K562 (cell line): ENCODE data around the gene QSOX2. TPM values are rescaled to one million over a fixed set of nuclear protein-coding genes. Genes with fewer than 3 reads are reported as not detected.

ENCODE experiments used
- ATAC-seq: fragments of 200-7000 bp; cut with Tn5 transposase; 3 replicates; pipeline ENCODE4 v1.9.1; 2020; ENCODE audit warnings: moderate library complexity
- BruUV-seq: library from RNA; stranded (reverse); fragments of 400-500 nt; replicated peaks from 2 replicates; lab custom pipeline; 2021; lab: Mats Ljungman, UMichigan
- CTCF ChIA-PET: fragments of 300-600 bp; formaldehyde crosslinking; extraction: SDS; loops from one replicate; lab custom pipeline; 2021; ENCODE audit warnings: low intra/inter-chr PET ratio; lab: Yijun Ruan, JAX
- POLR2A ChIA-PET: fragments of 300-600, 350-650 bp; sonication (Branson Sonifier 250); formaldehyde crosslinking; extraction: SDS; loops from one replicate; lab custom pipeline; 2021; ENCODE audit warnings: antibody characterized with exemption, inconsistent platforms; lab: Yijun Ruan, JAX
- DNase-seq, 4 experiments: peaks; one replicate each; pipeline versions ENCODE4 v3.0.0 to v3.0.0-alpha.2; 2011 to 2018; ENCODE audit warnings: low spot score in 3 of 4, mixed read lengths in 3 of 4; ENCODE audit errors: extremely low read depth in 1 of 4
- FAIRE-seq: peaks from 2 replicates; lab custom pipeline; 2011; peaks lifted over from hg19 to GRCh38; lab: Jason Lieb, UNC
- H2AFZ ChIP-seq: 2 replicates; pipeline ENCODE4 v1.6.0; 2011; ENCODE audit warnings: low read depth, low read length, control low read depth, inconsistent platforms
- H3K27ac ChIP-seq: fragments of 200-600 bp; 3 replicates; pipeline ENCODE4 v1.8.0; 2011; ENCODE audit warnings: low read depth, mild to moderate bottlenecking, control low read depth, inconsistent platforms, low read length, moderate library complexity, mixed read lengths; ENCODE audit errors: extremely low read depth
- H3K27me3 ChIP-seq, 2 experiments: fragments of 300-600 bp in 1 of 2; 2 replicates in 1 of 2; 3 replicates in 1 of 2; pipeline versions ENCODE4 v1.6.0 to v1.8.0; 2011; ENCODE audit warnings: inconsistent platforms in 2 of 2, low read length in 2 of 2, mild to moderate bottlenecking in 1 of 2, mixed read lengths in 1 of 2, moderate library complexity in 1 of 2; ENCODE audit not compliant: control insufficient read depth in 2 of 2, insufficient read depth in 2 of 2
- H3K36me3 ChIP-seq: fragments of 300-600 bp; 3 replicates; pipeline ENCODE4 v1.8.0; 2011; ENCODE audit warnings: mild to moderate bottlenecking, low read length, inconsistent platforms; ENCODE audit not compliant: control insufficient read depth, insufficient read depth
- H3K4me1 ChIP-seq, 2 experiments: fragments of 200-600 bp in 1 of 2; replicated peaks in 1 of 2; 2 replicates in 1 of 2; 3 replicates in 1 of 2; pipeline versions ENCODE4 v1.5.1 to v1.8.0; 2011; ENCODE audit warnings: inconsistent platforms in 2 of 2, low read length in 2 of 2, mild to moderate bottlenecking in 1 of 2, mixed read lengths in 1 of 2, moderate library complexity in 1 of 2; ENCODE audit not compliant: control insufficient read depth in 2 of 2, insufficient read depth in 2 of 2
- H3K4me2 ChIP-seq: 2 replicates; pipeline ENCODE4 v1.6.1; 2011; ENCODE audit warnings: low read length, control low read depth, inconsistent platforms, mixed read lengths; ENCODE audit not compliant: insufficient read depth
- H3K4me3 ChIP-seq: fragments of 200-600 bp; sonication (generic), shearing (Covaris generic); 2 replicates; pipeline ENCODE4 v1.5.1; 2016; ENCODE audit warnings: control low read depth, inconsistent platforms
- H3K79me2 ChIP-seq: fragments of 200-600 bp; 3 replicates; pipeline ENCODE4 v1.8.0; 2011; ENCODE audit warnings: low read length, inconsistent platforms; ENCODE audit not compliant: control insufficient read depth, insufficient read depth
- H3K9ac ChIP-seq, 2 experiments: 2 replicates each; pipeline versions ENCODE4 v1.6.0 to v1.6.1; 2011; ENCODE audit warnings: low read depth in 2 of 2, low read length in 2 of 2, control low read depth in 1 of 2, inconsistent platforms in 1 of 2, mild to moderate bottlenecking in 1 of 2, mixed read lengths in 1 of 2; ENCODE audit not compliant: insufficient read depth in 1 of 2
- H3K9me1 ChIP-seq: one replicate; pipeline ENCODE4 v1.6.0; 2011; ENCODE audit warnings: inconsistent platforms, mild to moderate bottlenecking, low read length, moderate library complexity; ENCODE audit not compliant: control insufficient read depth, insufficient read depth
- H3K9me3 ChIP-seq: replicated peaks from 2 replicates; pipeline ENCODE4 v1.5.1; 2011; ENCODE audit warnings: low read depth, low read length, inconsistent platforms; ENCODE audit not compliant: control insufficient read depth, insufficient read depth
- H4K20me1 ChIP-seq: replicated peaks from 2 replicates; pipeline ENCODE4 v1.6.1; 2011; ENCODE audit warnings: low read length, inconsistent platforms, mixed read lengths; ENCODE audit not compliant: control insufficient read depth, insufficient read depth
- BHLHE40 ChIP-seq: IDR thresholded peaks from 2 replicates; pipeline ENCODE4 v1.6.1; 2011; ENCODE audit warnings: low read length, improper control_type of control experiment
- CCAR2 ChIP-seq: fragments of 200-400 bp; formaldehyde crosslinking; IDR thresholded peaks from 2 replicates; pipeline ENCODE4 v1.6.1; 2017; ENCODE audit warnings: mild to moderate bottlenecking, low read depth, low read length
- CHAMP1 ChIP-seq: fragments of 450-650 bp; IDR thresholded peaks from 2 replicates; pipeline ENCODE4 v1.6.1; 2016; ENCODE audit warnings: mild to moderate bottlenecking
- ZNF778 ChIP-seq: fragments of 450-650 bp; formaldehyde crosslinking; IDR thresholded peaks from 2 replicates; pipeline ENCODE4 v1.4.0; 2020; ENCODE audit warnings: mild to moderate bottlenecking, moderate library complexity
- WGBS: fragments of 100-300 bp; shearing (Covaris generic); methylation state at CpG from one replicate; pipeline ENCODE4 v1.1.6; 2016; ENCODE audit warnings: low coverage, mixed read lengths; ENCODE audit not compliant: insufficient coverage; ENCODE audit errors: missing lambda C conversion rate; 5-methylcytosine and 5-hydroxymethylcytosine counted together
- in situ Hi-C: fragments of 300-500 bp; cut with MboI; formaldehyde crosslinking; loops from 4 replicates; pipeline ENCODE4 v1.15.0; 2018; ENCODE audit warnings: inconsistent platforms, mixed read lengths
- intact Hi-C: fragments of 100-400 bp; cut with micrococcal nuclease; formaldehyde crosslinking; loops from 2 replicates; pipeline ENCODE4 v1.14.2; 2022
- polyA plus RNA-seq, 8 experiments: library from polyadenylated mRNA; depleted of rRNA in 4 of 8; stranded (reverse) in 5 of 8; unstranded in 3 of 8; fragments of >200 nt; fragmentation: Nextera tagmentation in 2 of 8; fragmentation: Illumina TruSeq in 1 of 8; extraction: Ambion mirVana in 2 of 8; extraction: Trizol in 1 of 8; gene quantifications; 2 replicates each; pipeline versions ENCODE4 v1.2.1 to v1.2.3, GENCODE V29; 2011 to 2014; ENCODE audit warnings: inconsistent platforms in 1 of 8, missing spikeins in 1 of 8
- total RNA-seq, 7 experiments: library from RNA; depleted of rRNA in 6 of 7; stranded (reverse); fragments of >200 nt in 6 of 7; fragmentation: Illumina TruSeq in 2 of 7; extraction: Trizol in 2 of 7; gene quantifications; 2 replicates each; pipeline versions ENCODE4 v1.2.1 to v1.2.3, GENCODE V29; 2011 to 2021; ENCODE audit warnings: low replicate concordance in 1 of 7

The QSOX2 gene
- total and polyA plus RNA-seq, 9 of the 15 experiments (the other 6 are each of a cell fraction or from before 2014, with no cell fraction given) = 0.51 to 23.7 (median 12.7) TPM

- ATAC-seq (no peak), FAIRE-seq (no peak), DNase-seq (no peak)
- TF ChIP-seq BHLHE40 = no peak
- TF ChIP-seq CHAMP1 = no peak
- TF ChIP-seq CCAR2 = no peak
- TF ChIP-seq ZNF778 (CRISPR knock-in tag) = no peak
- H3K36me3 ChIP-seq = no peaks in the 10 kb centered on the region
- 23% methylated on average over 10 of the region's 10 CpGs for WGBS
- intact Hi-C loops (no loop called here), in situ Hi-C loops (no loop called here)
- H3K9ac ChIP-seq = no peak overlapping the region
- H4K20me1 ChIP-seq = 0 out of 2 replicates have a peak, but pooled peaks cover 6% of the 10 kb centered on the region
- H3K27ac ChIP-seq = no peak overlapping the region
- ChIA-PET CTCF (interaction anchor here (0.7 kb wide), 1 partner anchor 476 kb away, joined by 3 read pairs; no protein-coding TSS in a partner anchor), POLR2A (interaction anchor here (1.0 to 1.1 kb wide), 2 partner anchors 12 to 15 kb away, joined by 4 read pairs; no protein-coding TSS in a partner anchor)
- H3K9me1 ChIP-seq = no peaks in the 10 kb centered on the region
- H3K4me1 ChIP-seq = peaks cover 4 to 75% of the 10 kb centered on the region in 2 experiments; a peak in 4 of 5 replicates
- BruUV-seq = no TSS peak
- no peak overlapping the region for H2AFZ ChIP-seq
- H3K4me3 ChIP-seq = no peak overlapping the region
- H3K9me3 ChIP-seq = no peaks in the 10 kb centered on the region
- peaks cover 17 to 65% of the 10 kb centered on the region in 2 experiments; a peak in 4 of 5 replicates for H3K27me3 ChIP-seq
- H3K4me2 ChIP-seq = no peak overlapping the region
- no peaks in the 10 kb centered on the region for H3K79me2 ChIP-seq
Measured at GRCh38 chr9:136250676-136251075, 5.1 kb upstream of the QSOX2 start.
